ENCODE data around the gene USH1C. TPM values are rescaled to one million over a fixed set of nuclear protein-coding genes. Genes with fewer than 3 reads are reported as not detected.

The USH1C gene
- total and polyA plus RNA-seq, 4 donors = 0.09 to 1.3 (median 0.75) TPM

- DNase-seq (ENCODE audit: low spot score) = no peak
- WGBS = 70% methylated on average over 13 of the region's 13 CpGs
- no peaks in the 10 kb centered on the region for H3K36me3 ChIP-seq (ENCODE audit: control insufficient read depth in 4 of 4, insufficient read depth in 3 of 4, low read depth in 1 of 4, low read length in 3 of 4)
- no peak overlapping the region for H3K4me3 ChIP-seq (ENCODE audit: low read depth in 1 of 3, low read length in 3 of 3)
- H3K9ac ChIP-seq (ENCODE audit: low read depth in 1 of 2, low read length in 2 of 2) = no peak overlapping the region
- H3K27me3 ChIP-seq (ENCODE audit: control insufficient read depth in 4 of 4, insufficient read depth in 4 of 4, low read length in 3 of 4) = no peaks in the 10 kb centered on the region
- H3K9me3 ChIP-seq (ENCODE audit: control insufficient read depth in 4 of 4, low read length in 3 of 4) = no peaks in the 10 kb centered on the region
- TF ChIP-seq YY1 (IDR thresholded peaks at IDR 0.05) (no peak), JUND (IDR thresholded peaks at IDR 0.05) (no peak), FOXA1 (IDR thresholded peaks at IDR 0.05) (no peak), TAF1 (conservative IDR thresholded peaks at IDR 0.05) (no peak), NR2F2 (IDR thresholded peaks at IDR 0.05) (no peak), ATF3 (IDR thresholded peaks at IDR 0.05) (no peak), SP1 (IDR thresholded peaks at IDR 0.05) (no peak), MAX (IDR thresholded peaks at IDR 0.05) (no peak), HNF4A (conservative IDR thresholded peaks at IDR 0.05) (no peak), REST (IDR thresholded peaks at IDR 0.05) (no peak), EGR1 (IDR thresholded peaks at IDR 0.05; ENCODE audit: low read depth in 2 of 2) (no peak), ZBTB33 (IDR thresholded peaks at IDR 0.05) (no peak)
- H3K4me1 ChIP-seq (ENCODE audit: control insufficient read depth in 4 of 4, insufficient read depth in 4 of 4, low read length in 3 of 4) = no peaks in the 10 kb centered on the region
- H3K27ac ChIP-seq (ENCODE audit: low read depth in 1 of 2, low read length in 2 of 2) = no peak overlapping the region
Measured at GRCh38 chr11:17462940-17463339, 81.3 kb downstream of the USH1C start.

GRCh38 chr11:17460406-17460805 is 83.8 kb downstream of the USH1C start:
- Histone ChIP-seq H3K4me3 (ENCODE audit: low read depth in 1 of 3, low read length in 3 of 3) (no peak overlapping the region), H3K27ac (ENCODE audit: low read depth in 1 of 2, low read length in 2 of 2) (no peak overlapping the region), H3K27me3 (ENCODE audit: control insufficient read depth in 4 of 4, insufficient read depth in 4 of 4, low read length in 3 of 4) (no peaks in the 10 kb centered on the region), H3K9me3 (ENCODE audit: control insufficient read depth in 4 of 4, low read length in 3 of 4) (no peaks in the 10 kb centered on the region), H3K36me3 (ENCODE audit: control insufficient read depth in 4 of 4, insufficient read depth in 3 of 4, low read depth in 1 of 4, low read length in 3 of 4) (no peaks in the 10 kb centered on the region), H3K4me1 (ENCODE audit: control insufficient read depth in 4 of 4, insufficient read depth in 4 of 4, low read length in 3 of 4) (no peaks in the 10 kb centered on the region), H3K9ac (ENCODE audit: low read depth in 1 of 2, low read length in 2 of 2) (no peak overlapping the region)
- 94% methylated on average over 12 of the region's 12 CpGs for WGBS
- no peak for DNase-seq (ENCODE audit: low spot score)
- TF ChIP-seq YY1 (IDR thresholded peaks at IDR 0.05) (no peak), HNF4G (IDR thresholded peaks at IDR 0.05) (no peak), NR2F2 (IDR thresholded peaks at IDR 0.05) (no peak), JUND (IDR thresholded peaks at IDR 0.05) (no peak), MAX (IDR thresholded peaks at IDR 0.05) (no peak), HNF4A (conservative IDR thresholded peaks at IDR 0.05) (no peak), RAD21 (IDR thresholded peaks at IDR 0.05) (no peak), ATF3 (IDR thresholded peaks at IDR 0.05) (no peak), GABPA (IDR thresholded peaks at IDR 0.05 in 1 of 2, conservative IDR thresholded peaks at IDR 0.05 in 1 of 2) (no peak), CTCF (IDR thresholded peaks at IDR 0.05; ENCODE audit: low read depth, low read length, missing input control) (no peak), SP1 (IDR thresholded peaks at IDR 0.05) (no peak), REST (IDR thresholded peaks at IDR 0.05) (no peak), FOXA2 (IDR thresholded peaks at IDR 0.05) (no peak), TAF1 (conservative IDR thresholded peaks at IDR 0.05) (no peak), ZBTB33 (IDR thresholded peaks at IDR 0.05) (no peak), FOXA1 (IDR thresholded peaks at IDR 0.05) (no peak)
